Endometrial microvascular endothelial cells (primary cell): ENCODE measurements around the gene GPSM1. TPM values are rescaled to one million over a fixed set of nuclear protein-coding genes. Genes with fewer than 3 reads are reported as not detected.

Source experiments
- in situ Hi-C: cut with HindIII; loops from 2 replicates; pipeline ENCODE4 v1.10.0; 2017; ENCODE audit warnings: low sequenced_read_pairs, low pct_unique_long_range_greater_than_20kb; ENCODE audit errors: inconsistent ontology term
- total RNA-seq: library from RNA; depleted of rRNA; stranded (reverse); fragments of >200 nt; gene quantifications from one replicate; pipeline ENCODE4 v1.2.3, GENCODE V29; 2015; ENCODE audit errors: inconsistent ontology term

GPSM1 gene, protein sequence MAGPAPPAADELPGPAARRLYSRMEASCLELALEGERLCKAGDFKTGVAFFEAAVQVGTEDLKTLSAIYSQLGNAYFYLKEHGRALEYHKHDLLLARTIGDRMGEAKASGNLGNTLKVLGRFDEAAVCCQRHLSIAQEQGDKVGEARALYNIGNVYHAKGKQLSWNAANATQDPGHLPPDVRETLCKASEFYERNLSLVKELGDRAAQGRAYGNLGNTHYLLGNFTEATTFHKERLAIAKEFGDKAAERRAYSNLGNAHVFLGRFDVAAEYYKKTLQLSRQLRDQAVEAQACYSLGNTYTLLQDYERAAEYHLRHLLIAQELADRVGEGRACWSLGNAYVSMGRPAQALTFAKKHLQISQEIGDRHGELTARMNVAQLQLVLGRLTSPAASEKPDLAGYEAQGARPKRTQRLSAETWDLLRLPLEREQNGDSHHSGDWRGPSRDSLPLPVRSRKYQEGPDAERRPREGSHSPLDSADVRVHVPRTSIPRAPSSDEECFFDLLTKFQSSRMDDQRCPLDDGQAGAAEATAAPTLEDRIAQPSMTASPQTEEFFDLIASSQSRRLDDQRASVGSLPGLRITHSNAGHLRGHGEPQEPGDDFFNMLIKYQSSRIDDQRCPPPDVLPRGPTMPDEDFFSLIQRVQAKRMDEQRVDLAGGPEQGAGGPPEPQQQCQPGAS
- 20.2 TPM for total RNA-seq

DNA sequence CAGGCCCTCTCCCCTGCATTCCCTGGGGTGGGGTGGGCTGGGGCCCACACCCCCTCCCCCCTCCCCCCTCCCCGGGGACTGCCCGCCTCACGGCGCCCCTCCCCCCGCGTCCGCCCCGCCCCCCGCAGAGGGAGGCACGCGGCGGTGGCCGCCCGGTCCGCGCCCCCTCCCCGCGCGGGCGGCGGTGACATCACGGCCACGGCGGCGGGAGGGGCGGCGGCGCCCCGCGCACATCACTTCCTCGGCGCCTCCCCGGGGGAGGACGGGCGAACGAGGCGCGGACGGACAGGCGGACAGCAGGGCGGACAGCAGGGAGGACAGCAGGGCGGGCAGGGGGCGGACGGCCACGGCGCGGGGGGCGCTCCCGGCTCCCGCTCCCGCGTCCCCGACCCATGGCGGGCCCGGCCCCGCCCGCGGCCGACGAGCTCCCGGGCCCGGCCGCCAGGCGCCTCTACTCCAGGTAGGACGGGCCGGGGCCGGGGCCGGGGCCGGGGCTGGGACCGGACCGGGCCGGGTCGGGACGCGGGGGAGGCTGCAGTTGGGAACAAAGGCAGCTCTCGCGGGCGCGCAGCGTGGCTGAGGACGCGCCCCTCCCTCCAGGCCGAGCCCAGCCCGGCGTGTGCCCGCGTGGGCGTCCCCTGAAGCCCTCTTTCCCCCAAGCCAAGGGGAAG, at the start of gene GPSM1:
GPSM1 (plus strand) TSS at position 236 of the 671 bp plus-strand sequence; CDS start at position 393, 157 bp downstream.
- in situ Hi-C loops = no loop called here

DNA sequence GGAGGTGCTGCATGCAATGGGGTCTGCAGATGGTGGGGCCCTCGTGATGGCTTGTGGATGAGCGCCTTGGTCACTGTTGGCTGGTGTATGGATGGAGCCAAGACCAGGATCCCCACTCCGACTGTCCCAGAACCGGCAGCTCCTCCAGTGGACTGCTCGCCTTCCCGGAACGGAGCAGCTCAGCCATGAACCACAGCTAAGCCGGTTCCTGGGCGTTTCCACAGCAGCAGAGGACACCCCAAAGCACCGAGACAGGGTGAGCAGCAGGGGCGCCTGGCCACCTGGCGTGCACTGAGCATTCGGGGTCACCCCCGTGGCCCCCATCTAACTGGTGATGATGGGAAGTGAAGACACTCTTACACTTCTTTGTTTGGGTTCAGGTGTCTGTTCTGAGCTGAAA, 49.6 kb upstream of the GPSM1 start:
- in situ Hi-C loops = no loop called here

DNA sequence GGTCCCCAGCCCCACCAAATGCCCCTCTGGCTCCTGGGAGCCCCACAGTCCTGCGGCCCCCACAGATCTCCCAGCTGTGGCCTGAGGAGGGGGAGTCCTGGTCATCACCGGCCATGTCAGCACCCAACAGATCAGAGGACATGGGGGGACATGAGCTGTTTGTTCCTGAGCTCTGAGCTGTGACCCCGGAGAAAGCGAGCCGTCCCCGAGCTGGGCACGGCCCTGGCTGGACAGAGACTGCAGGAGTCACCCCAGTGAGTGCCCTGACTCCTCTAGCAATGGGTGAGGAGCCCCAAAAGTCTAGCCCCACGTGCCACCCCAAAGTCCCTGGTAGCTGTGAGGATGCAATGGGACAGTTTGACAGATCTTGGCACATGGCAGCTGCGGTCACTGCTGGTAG, 49.1 kb upstream of the GPSM1 start:
- in situ Hi-C loops = no loop called here

DNA sequence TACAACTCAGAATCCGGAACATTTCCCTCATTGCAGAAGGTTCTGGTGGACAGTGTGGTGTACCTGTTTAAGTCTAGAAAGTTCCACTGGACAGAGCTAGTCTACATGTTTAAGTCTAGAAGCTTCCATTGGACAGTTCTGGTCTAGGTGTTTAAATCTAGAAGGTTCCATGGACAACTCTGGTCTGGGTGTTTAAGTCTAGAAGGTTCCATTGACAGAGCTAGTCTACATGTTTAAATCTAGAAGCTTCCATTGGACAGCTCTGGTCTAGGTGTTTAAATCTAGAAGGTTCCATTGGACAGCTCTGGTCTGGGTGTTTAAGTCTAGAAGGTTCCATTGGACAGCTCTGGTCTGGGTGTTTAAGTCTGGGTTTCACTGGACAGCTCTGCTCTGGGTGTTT, 48.4 kb upstream of the GPSM1 start:
- in situ Hi-C loops = no loop called here

DNA sequence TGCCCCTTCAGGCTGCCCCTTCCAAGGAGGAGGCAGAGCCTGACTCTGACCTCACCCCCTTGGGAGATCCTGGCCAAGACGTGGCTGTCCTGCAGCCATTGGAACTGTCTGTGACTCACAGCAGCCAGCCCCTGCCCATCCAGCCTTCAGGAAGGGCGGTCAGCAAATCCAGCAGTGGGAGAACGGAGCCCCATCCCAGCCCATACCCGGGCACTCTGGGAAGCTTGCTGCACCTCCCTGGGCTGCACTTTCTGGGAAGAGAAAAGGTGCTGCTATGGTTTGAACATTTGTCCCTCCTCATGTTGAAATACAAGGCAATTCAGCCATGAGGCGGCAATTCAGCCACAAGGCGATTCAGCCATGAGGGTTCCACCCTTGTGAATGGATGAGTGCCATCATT, 47.9 kb upstream of the GPSM1 start:
- in situ Hi-C loops = no loop called here

DNA sequence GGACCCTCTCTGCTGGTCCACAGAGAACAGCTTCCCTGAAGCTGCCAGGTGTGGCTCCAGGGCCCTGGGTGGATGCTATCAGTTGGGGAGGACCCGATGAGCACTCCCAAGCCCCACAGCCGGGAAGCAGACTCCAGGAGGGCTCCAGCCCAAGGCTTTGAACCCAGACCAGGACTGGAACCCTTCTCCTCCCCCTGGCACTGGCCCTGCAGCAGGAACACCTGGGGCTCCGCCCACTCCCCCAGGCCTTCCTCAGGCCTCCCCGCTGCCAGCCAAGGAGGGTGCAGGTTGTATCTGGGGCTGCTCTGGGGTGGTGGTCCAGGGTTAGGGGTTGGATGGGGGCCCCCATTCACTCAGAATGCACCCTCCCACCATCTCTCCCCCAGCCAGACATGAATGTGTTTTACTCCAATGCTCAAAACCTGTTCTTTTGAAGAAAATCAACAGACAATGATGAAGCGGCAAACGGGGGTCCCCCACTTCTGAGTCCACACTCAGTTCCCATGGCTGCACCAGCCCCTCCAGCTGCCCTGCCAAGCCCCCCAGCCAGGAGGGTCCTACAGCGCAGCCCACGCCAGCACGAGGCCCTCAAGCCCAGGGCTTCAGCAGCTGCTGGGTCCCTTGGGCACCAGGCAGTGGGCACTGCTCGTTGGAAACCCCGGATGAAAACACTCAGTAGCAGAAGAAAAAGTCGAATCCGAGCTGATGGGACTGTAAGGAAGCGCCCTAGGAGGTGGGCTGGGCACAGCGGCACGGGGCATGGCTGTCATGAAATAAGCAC, 46.6 kb upstream of the GPSM1 start:
- in situ Hi-C loops = no loop called here

DNA sequence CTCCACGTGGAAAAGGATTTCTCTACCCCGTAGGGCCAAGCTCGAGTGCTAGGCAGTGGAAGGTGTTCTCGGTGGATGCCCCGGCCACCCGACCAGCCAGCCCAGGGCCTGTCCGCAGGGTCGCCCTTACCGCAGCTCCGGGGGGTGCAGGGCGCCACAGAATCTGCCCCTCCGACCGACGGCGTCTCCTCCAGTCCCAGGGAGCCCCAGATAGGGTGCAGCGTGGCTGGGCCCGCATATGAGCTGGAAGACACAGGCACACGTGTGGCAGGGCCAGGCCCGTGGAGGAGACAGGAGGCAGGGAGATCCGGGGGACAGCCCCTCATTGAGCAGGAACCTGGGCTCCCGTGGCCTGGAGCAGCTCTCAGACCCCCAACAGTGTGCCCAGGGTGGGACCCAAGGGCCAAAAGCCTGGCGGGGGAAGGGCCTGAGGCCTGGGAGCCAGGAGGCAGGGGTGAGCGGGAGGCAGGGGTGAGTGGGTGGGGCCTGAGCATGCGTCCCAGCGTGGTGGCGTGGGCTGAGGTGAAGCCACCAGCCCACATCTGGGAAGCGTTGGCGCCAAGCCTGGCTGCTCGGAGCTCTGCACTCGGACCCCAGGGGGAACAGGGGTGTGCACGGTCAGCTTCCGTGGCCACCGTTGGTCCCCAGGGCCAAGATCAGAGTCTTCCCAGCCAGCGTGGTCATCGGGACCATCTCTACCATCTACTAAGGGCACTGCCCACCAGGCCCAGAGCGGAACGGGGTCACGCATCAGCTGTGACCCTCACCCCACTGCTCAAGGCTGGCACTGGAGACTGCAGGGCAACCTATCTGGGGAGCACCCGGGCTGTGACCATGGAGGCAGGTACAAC, 45.7 kb upstream of the GPSM1 start:
- in situ Hi-C loops = no loop called here

DNA sequence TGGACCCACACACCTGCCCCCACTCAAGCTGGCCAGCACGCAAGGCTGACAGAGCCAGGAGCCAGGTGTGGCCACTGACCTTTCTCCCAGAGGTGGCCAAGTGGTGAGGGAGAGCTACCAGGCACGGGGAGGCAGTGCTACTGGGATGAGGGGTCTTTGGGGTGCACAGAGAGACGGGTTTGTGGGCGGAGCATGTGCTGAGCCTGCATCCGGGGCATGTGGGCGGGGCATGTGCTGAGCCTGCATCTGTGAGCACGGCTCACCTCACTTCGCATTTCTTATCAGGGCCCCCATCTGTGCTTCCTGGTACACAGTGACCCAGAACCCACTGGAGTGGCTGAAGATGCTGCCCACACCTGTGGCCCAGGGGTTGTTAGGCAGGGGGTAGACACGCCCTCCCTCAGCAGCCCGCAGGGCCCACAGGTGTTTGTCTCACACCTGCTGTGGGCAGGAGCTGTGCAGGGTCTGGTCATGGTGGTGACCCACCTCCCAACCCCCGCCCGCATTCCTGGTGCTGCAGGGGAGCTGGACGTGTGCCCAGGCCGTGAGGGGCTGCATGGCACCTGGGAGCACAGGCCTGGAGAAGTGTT, 45.0 kb upstream of the GPSM1 start:
- in situ Hi-C loops = no loop called here

DNA sequence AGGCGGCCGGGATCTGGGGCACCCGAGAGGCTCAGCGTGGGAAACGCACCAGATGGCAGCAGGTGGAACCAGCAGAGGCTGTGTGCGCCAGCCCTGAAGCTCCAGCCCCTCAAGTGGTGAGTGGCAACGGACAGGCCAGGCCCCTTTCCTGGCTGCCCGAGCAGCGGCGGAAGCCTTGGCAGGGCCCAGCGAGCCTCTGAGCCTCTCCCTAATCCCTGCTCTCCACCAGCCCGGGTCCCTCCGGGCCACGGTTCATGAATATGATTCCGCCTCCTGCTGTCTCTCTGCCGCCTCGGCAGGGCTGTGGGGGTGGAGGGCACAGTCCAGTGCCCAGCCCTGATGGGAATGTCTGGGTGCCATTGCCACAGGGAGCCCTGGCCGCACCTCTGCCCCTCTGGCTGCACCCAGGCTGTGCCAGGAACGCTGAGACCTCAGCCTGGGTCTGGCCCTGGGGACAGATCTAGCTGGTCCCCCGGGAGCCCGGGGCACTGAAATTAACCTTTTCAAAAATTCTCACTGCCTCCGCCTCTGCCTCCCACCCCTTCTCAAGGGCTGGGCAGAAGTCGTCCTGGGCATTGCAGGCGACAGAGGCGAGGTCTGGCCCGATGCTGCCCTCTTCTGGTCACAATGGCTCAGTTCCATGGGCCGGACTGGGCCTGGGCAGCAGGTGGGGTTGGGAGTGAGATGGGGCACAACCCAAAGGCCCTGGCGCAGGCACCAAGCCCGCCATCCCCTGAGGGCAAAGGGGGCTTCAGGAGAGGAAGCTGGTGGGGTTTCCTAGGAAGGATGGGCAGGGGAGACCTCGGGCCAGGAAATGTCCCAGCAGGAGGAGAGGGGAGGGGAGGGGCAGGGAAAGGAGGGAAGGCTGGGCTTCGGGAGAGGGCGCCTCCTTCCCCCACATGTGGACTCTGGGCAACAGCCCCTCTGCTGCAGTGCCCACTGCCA, 43.8 kb upstream of the GPSM1 start:
- in situ Hi-C loops = no loop called here

DNA sequence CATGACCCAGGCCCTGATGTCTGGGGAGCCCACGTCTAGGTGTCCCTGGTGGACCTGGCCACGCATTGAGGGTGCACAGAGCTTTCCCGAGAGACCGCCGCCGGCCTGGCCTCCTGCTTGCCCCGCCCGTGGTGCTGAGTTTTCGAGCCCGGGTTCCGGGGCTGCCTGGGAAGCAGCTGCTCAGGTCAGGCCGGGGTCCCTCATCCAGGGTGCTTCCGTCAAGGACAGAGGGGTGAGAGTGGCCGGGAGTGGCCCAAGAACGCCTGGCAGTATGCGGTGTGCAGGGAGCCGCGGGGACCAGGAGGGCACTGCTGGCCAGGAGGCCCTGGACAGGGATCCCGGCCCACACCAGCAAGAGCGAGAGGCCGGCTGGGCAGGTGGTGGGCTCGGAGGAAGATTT, 43.0 kb upstream of the GPSM1 start:
- in situ Hi-C loops = no loop called here

DNA sequence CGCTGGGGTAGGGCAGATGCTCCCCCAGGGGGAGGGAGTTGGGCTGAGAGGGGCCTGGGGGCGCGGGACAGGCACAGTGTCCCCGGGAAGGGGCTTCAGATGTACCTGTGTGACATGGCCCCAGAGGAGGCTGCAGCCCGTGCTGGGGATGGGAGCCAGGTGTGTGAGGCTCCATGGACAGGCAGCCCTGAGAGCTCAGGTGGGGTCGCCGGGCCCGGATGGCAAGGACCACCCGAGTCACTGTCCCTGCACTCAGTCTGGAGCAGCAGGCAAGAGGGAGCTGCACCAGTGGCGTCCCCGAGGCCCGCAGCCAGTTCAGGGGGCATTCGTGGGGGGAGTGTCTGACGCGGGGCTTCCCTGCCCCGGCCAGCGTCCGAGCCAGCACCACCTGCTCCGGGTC, 42.4 kb upstream of the GPSM1 start:
- in situ Hi-C loops = no loop called here

DNA sequence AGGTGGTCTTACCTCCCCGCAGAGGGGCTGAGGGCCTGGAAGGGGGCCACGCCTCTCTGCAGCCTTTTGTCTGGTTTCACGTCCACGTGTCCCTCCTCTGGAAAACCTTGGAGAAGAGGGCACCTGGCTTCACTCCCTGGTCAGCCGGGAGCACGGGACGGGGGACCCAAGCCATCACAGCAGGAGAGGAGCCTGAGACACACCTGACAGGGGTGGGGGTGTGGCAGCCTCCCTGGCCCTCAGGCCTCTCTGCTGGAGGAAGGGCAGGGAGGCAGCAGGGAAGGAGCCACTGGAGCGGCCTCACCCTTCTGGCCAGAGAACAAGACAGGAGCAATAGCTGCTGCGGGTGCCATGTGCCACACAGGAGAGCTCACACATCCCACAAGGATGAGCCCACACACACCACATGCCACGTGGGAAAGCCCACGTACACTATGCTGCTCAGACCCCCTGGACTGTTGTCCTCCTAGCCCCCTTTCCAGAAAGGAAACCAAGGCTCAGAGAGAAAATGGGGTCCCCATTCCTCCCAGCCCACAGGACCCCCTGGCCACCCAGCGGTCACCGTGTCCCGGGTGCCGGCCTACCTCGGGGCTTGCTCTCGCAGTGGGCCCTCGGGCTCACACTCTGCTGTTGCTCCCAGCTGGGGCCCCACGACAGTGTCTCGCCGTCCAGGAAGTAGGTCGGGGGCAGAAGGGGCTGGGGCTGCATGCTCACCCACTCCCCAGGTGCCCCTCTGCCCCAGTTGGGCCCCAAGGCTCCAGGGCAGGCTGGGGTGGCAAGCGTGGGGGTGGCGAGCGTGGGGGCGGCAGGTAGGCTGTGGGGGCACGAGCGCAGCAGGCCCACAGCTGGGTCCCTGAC, 41.6 kb upstream of the GPSM1 start:
- in situ Hi-C loops = no loop called here

DNA sequence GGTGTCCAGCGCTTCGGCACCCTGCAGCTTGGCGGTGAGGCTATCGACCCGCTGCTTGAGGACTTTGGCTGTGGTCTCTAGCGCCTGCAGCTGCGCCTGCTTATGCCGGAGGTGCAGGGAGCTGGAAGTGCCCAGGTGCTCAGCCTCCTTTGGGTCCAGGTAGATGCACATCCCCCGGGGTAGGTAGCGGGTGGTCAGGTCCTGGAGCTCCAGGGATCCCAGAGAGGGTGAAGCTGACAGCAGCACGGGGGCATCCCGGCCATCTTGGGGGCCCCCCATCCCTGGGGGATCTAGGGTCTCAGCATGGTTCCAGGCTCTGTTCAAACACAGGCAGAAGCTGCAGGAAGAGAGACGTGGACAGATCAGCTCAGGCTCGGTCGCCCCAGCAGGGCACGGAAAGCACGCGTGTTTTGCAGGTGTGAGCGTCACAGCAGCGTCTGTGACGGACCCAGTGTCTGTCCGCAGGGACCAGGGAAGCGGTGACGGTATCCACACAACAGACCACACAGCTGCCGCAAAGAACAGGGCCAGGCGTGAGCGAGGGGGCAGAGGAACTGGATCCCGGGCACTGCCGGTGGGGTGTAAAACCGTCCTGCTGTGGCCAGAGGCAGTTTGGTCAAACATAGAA, 40.9 kb upstream of the GPSM1 start:
- in situ Hi-C loops = no loop called here

DNA sequence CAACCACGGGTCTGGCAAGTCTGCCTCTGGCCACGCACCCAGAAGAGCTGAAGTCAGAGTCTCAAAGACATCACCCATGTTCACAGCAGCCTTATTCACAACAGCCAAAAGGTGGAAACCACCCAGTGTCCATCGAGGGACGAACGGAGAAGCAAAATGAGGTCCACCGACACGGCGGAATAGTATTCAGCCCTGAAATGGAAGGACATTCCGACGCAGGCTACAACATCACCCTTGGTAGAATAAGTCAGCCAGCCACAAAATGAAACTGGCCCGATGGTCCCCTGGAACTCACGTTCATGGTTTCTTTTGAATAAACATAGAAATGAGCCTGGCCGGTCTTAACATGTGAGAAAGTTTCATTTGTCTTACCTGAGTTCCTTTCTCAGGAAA, 40.4 kb upstream of the GPSM1 start:
- in situ Hi-C loops = no loop called here

DNA sequence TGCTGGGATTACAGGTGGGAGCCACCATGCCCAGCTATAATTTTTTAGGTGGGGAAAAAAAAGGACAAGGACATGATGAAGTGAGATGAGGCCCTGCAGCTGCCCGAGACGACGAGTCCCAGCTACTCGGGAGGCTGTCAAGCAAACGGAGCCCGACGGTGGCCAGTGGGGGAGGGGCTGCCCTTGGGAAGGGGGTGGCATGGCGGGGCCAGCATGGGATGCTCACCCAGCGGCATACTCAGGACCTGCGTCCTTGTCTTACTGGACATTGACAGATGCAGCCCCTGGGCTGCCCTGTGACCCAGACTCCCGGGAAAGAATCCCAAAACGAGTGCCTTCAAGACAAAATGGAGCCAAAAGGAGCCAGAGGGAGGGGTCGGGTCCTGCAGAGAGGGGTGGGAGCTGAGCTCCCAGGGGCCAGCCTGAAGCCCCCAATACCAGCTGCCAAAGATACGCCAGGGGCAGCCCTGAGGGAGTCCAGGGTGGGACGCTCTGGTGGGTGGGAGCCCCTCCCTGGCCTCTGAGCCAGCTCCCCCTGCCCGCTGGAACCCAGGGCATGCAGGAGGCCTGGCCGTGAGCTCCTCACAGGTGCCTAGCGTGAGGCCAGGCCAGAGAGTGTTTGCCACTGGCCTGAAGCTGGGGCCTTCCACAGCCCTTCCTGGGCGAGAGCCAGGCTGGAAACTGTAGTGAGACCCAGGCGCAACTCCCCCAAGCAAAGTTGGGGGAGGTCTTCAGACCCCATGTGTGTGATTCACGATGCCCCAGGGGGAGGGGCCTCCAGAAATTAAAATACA, 39.2 kb upstream of the GPSM1 start:
- in situ Hi-C loops = no loop called here
